Stomach (tissue), 9 donors: ENCODE results near the gene PUS3. TPM values are rescaled to one million over a fixed set of nuclear protein-coding genes. Genes with fewer than 3 reads are reported as not detected.
A peak's percentile ranks its signal among the peaks of the same experiment; 100 is the strongest.

Source experiments
- DNase-seq, 2 donors: peaks; one replicate each; pipeline versions ENCODE4 v3.0.0 to v3.0.0-alpha.2; 2013 to 2019
- H3K27ac ChIP-seq, 5 donors: fragments of 200-600 bp in 4 of 5; sonication (generic) in 4 of 5; one replicate each; pipeline ENCODE4 v1.5.1; 2013 to 2019; ENCODE audit warnings: mild to moderate bottlenecking in 1 of 5, moderate library complexity in 1 of 5
- H3K27me3 ChIP-seq, 3 donors: fragments of 200-600 bp; sonication (generic); one replicate each; pipeline ENCODE4 v1.5.1; 2017 to 2019; ENCODE audit warnings: mixed run types in 1 of 3
- H3K36me3 ChIP-seq, 4 donors: fragments of 200-600 bp; sonication (generic); 1 replicate in 3 of 4; 2 replicates in 1 of 4; pipeline ENCODE4 v1.5.1; 2016 to 2019
- H3K4me1 ChIP-seq, 4 donors: fragments of 200-600 bp; sonication (generic); one replicate each; pipeline ENCODE4 v1.5.1; 2016 to 2019
- H3K4me3 ChIP-seq, 4 donors: fragments of 200-600 bp; sonication (generic) in 3 of 4; one replicate each; pipeline ENCODE4 v1.5.1; 2016 to 2019; ENCODE audit warnings: mild to moderate bottlenecking in 1 of 4
- H3K9me3 ChIP-seq, 4 donors: fragments of 200-600 bp; sonication (generic); one replicate each; pipeline ENCODE4 v1.5.1; 2016 to 2019
- CTCF ChIP-seq, 7 experiments: fragments of 450-650 bp in 4 of 7; fragments of 200-600 bp in 3 of 7; sonication (generic) in 3 of 7; IDR thresholded peaks; one replicate each; pipeline ENCODE4 v1.5.1; 2016 to 2019; ENCODE audit warnings: antibody characterized with exemption in 7 of 7, control low read depth in 2 of 7, mild to moderate bottlenecking in 1 of 7
- EP300 ChIP-seq: sonication (generic); formaldehyde crosslinking; IDR thresholded peaks from one replicate; pipeline ENCODE4 v1.6.1; 2017; ENCODE audit warnings: antibody characterized with exemption
- POLR2A ChIP-seq, 4 donors: fragments of 450-650 bp; IDR thresholded peaks; one replicate each; pipeline ENCODE4 v1.6.1; 2016; ENCODE audit warnings: antibody characterized with exemption in 4 of 4, control low read depth in 2 of 4, mild to moderate bottlenecking in 1 of 4, moderate library complexity in 1 of 4
- POLR2AphosphoS5 ChIP-seq, 3 donors: sonication (generic); formaldehyde crosslinking; IDR thresholded peaks; one replicate each; pipeline ENCODE4 v1.6.1; 2016; ENCODE audit warnings: antibody characterized with exemption in 3 of 3
- WGBS, 5 donors: extraction: QIAGEN DNeasy Blood & Tissue Kit in 3 of 5; methylation state at CpG; one replicate each; pipeline versions ENCODE4 v1.1.5 to v1.1.7; 2013 to 2018; 5-methylcytosine and 5-hydroxymethylcytosine counted together
- intact Hi-C: fragments of 100-400 bp; cut with DNase I; formaldehyde crosslinking; loops from one replicate; pipeline ENCODE4 v1.15.1; 2023; ENCODE audit warnings: low total_unique reads
- polyA plus RNA-seq, 3 donors: library from polyadenylated mRNA; stranded (reverse); fragments of 200-250 nt; gene quantifications; one replicate each; pipeline ENCODE4 v1.2.3, GENCODE V29; 2013
- total RNA-seq, 5 donors: library from RNA; depleted of rRNA; stranded (reverse); fragments of >200 nt; gene quantifications; one replicate each; pipeline versions ENCODE4 v1.1.0 to v1.2.3, GENCODE V29; 2014 to 2016
- donor health status: healthy with polysubstance abuse.
- donor health status: Bipolar disorder and iron deficiency.
- donor health status: healthy.

The PUS3 gene
- total and polyA plus RNA-seq, 8 donors = 0.58 to 15.1 (median 9.2) TPM

- Histone ChIP-seq H3K36me3 (no peaks in the 10 kb centered on the region), H3K4me1 (peaks cover 0 to 6% (median 3%) of the 10 kb centered on the region in 4 donors), H3K9me3 (no peaks in the 10 kb centered on the region), H3K4me3 (no peak overlapping the region), H3K27ac (no peak overlapping the region), H3K27me3 (peaks cover 0 to 24% (median 0%) of the 10 kb centered on the region in 3 donors)
- 85 to 90% (median 89%) methylated on average over 12 of the region's 12 CpGs for WGBS, 5 donors
- peak in 1 of 2 donors; percentile 16 for DNase-seq
- intact Hi-C loops = loop anchor here (5.0 kb wide), 1 partner anchor 254 kb away; no protein-coding TSS in a partner anchor
- TF ChIP-seq EP300 (no peak), POLR2A (IDR thresholded peaks at IDR 0.05) (no peak), CTCF (IDR thresholded peaks at IDR 0.05) (no peak), POLR2AphosphoS5 (IDR thresholded peaks at IDR 0.05) (no peak)
These were observed 39.9 kb upstream of the PUS3 start for GRCh38 chr11:125942771-125943428.

- TF ChIP-seq CTCF (IDR thresholded peaks at IDR 0.05) = peak in 4 of 7 experiments; percentile 33 to 68 (median 58)
- no peak for TF ChIP-seq POLR2A (IDR thresholded peaks at IDR 0.05)
- WGBS, 5 donors = 31 to 45% (median 34%) methylated on average over 13 to 20 of the region's 20 CpGs
- H3K27me3 ChIP-seq = peaks cover 0 to 17% (median 0%) of the 10 kb centered on the region in 3 donors
These were observed 38.9 kb upstream of the PUS3 start for GRCh38 chr11:125941619-125942611.

GRCh38 chr11:125941267-125941618 is 38.2 kb upstream of the PUS3 start:
- H3K27ac ChIP-seq = no peak overlapping the region

More at GRCh38 chr11:125941619-125942611, 38.9 kb upstream of the PUS3 start:
- Histone ChIP-seq H3K4me1 (peaks cover 0 to 6% (median 3%) of the 10 kb centered on the region in 4 donors), H3K36me3 (no peaks in the 10 kb centered on the region), H3K9me3 (no peaks in the 10 kb centered on the region), H3K4me3 (no peak overlapping the region), H3K27ac (no peak overlapping the region)
- intact Hi-C loops = loop anchor here (5.0 kb wide), 1 partner anchor 255 kb away; no protein-coding TSS in a partner anchor
- DNase-seq = peak; percentile 70 to 78

More at GRCh38 chr11:125941267-125941618, 38.2 kb upstream of the PUS3 start:
- Histone ChIP-seq H3K36me3 (no peaks in the 10 kb centered on the region), H3K9me3 (no peaks in the 10 kb centered on the region), H3K4me3 (no peak overlapping the region), H3K27me3 (peaks cover 0 to 16% (median 0%) of the 10 kb centered on the region in 3 donors), H3K4me1 (peaks cover 0 to 6% (median 3%) of the 10 kb centered on the region in 4 donors)
- peak; percentile 2 to 15 for DNase-seq
- 79 to 90% (median 88%) methylated on average over 4 of the region's 4 CpGs for whole genome bisulfite sequencing, 5 donors
- intact Hi-C loops = loop anchor here (5.0 kb wide), 1 partner anchor 256 kb away; no protein-coding TSS in a partner anchor
- TF ChIP-seq CTCF (IDR thresholded peaks at IDR 0.05) (no peak), POLR2A (IDR thresholded peaks at IDR 0.05) (no peak), EP300 (no peak), POLR2AphosphoS5 (IDR thresholded peaks at IDR 0.05) (no peak)
